GM12878 (cell line): Measurements from ENCODE around the gene NFILZ. TPM values are rescaled to one million over a fixed set of nuclear protein-coding genes. Genes with fewer than 3 reads are reported as not detected.

Source experiments
- ATAC-seq: fragments of 200-7000 bp; cut with Tn5 transposase; 3 replicates; pipeline ENCODE4 v1.9.1; 2020; ENCODE audit warnings: mild to moderate bottlenecking, moderate library complexity
- BruUV-seq: library from RNA; stranded (reverse); fragments of 400-500 nt; replicated peaks from 2 replicates; lab custom pipeline; 2021; lab: Mats Ljungman, UMichigan
- CTCF ChIA-PET: fragments of 300-600 bp; sonication (Branson Sonifier 250); formaldehyde crosslinking; extraction: SDS; loops from one replicate; lab custom pipeline; 2021; ENCODE audit warnings: inconsistent platforms; lab: Yijun Ruan, JAX
- POLR2A ChIA-PET: fragments of 350-600 bp; formaldehyde crosslinking; extraction: SDS; loops from one replicate; lab custom pipeline; 2021; ENCODE audit warnings: inconsistent platforms; lab: Charles Lee
- RAD21 ChIA-PET: fragments of 300-600 bp; sonication (Branson Sonifier 250); formaldehyde crosslinking; loops from one replicate; lab custom pipeline; 2023; ENCODE audit warnings: antibody characterized with exemption; ENCODE audit not compliant: unreplicated experiment; lab: Charles Lee
- SMC1A ChIA-PET: fragments of 300-600 bp; sonication (Branson Sonifier 250); formaldehyde crosslinking; loops from one replicate; lab custom pipeline; 2023; ENCODE audit not compliant: unreplicated experiment, uncharacterized antibody; lab: Charles Lee
- DNase-seq: peaks from one replicate; pipeline ENCODE4 v3.0.0-alpha.2; 2011; ENCODE audit warnings: low read depth, low spot score
- FAIRE-seq: peaks from 3 replicates; lab custom pipeline; 2011; peaks lifted over from hg19 to GRCh38; lab: Jason Lieb, UNC
- H2AFZ ChIP-seq: 2 replicates; pipeline ENCODE4 v1.6.0; 2011; ENCODE audit warnings: low read depth, low read length, control low read depth; ENCODE audit not compliant: control insufficient read depth
- H3K27ac ChIP-seq: 2 replicates; pipeline ENCODE4 v1.5.1; 2011; ENCODE audit warnings: control low read depth; ENCODE audit not compliant: control insufficient read depth, insufficient read depth
- H3K27me3 ChIP-seq, 2 experiments: replicated peaks in 1 of 2; 2 replicates each; pipeline versions ENCODE4 v1.6.0 to v1.6.1; 2011; ENCODE audit warnings: low read length in 1 of 2; ENCODE audit not compliant: control insufficient read depth in 2 of 2, insufficient read depth in 2 of 2
- H3K36me3 ChIP-seq, 2 experiments: 2 replicates each; pipeline ENCODE4 v1.5.1; 2011; ENCODE audit warnings: low read length in 1 of 2; ENCODE audit not compliant: control insufficient read depth in 2 of 2, insufficient read depth in 2 of 2
- H3K4me1 ChIP-seq: 2 replicates; pipeline ENCODE4 v1.6.1; 2011; ENCODE audit warnings: mild to moderate bottlenecking, low read length, moderate library complexity, mixed read lengths; ENCODE audit not compliant: control insufficient read depth, insufficient read depth
- H3K4me2 ChIP-seq: 2 replicates; pipeline ENCODE4 v1.6.0; 2011; ENCODE audit warnings: control low read depth; ENCODE audit not compliant: control insufficient read depth, insufficient read depth
- H3K4me3 ChIP-seq: fragments of 200-600 bp; sonication (generic); 2 replicates; pipeline ENCODE4 v1.5.1; 2016
- H3K79me2 ChIP-seq: 2 replicates; pipeline ENCODE4 v1.6.0; 2011; ENCODE audit warnings: low read length; ENCODE audit not compliant: control insufficient read depth, insufficient read depth
- H3K9ac ChIP-seq: 2 replicates; pipeline ENCODE4 v1.8.0; 2011; ENCODE audit warnings: low read length, control low read depth, mixed read lengths; ENCODE audit not compliant: control insufficient read depth, insufficient read depth
- H3K9me3 ChIP-seq: replicated peaks from 3 replicates; pipeline ENCODE4 v1.5.1; 2011; ENCODE audit warnings: mild to moderate bottlenecking, low read length; ENCODE audit not compliant: control insufficient read depth, insufficient read depth
- H4K20me1 ChIP-seq: 2 replicates; pipeline ENCODE4 v1.6.0; 2011; ENCODE audit not compliant: control insufficient read depth, insufficient read depth
- BHLHE40 ChIP-seq, 2 experiments: fragments of 450-650 bp in 1 of 2; IDR thresholded peaks; 2 replicates each; pipeline ENCODE4 v1.6.1; 2011 to 2017; ENCODE audit warnings: low read depth in 2 of 2, borderline replicate concordance in 1 of 2, improper control_type of control experiment in 1 of 2, low read length in 1 of 2, mild to moderate bottlenecking in 1 of 2
- MEF2B ChIP-seq: fragments of 450-650 bp; IDR thresholded peaks from 2 replicates; pipeline ENCODE4 v1.6.1; 2018; ENCODE audit warnings: mild to moderate bottlenecking, moderate library complexity; ENCODE audit not compliant: partially characterized antibody, poor library complexity, severe bottlenecking
- PAX8 ChIP-seq: fragments of 450-650 bp; IDR thresholded peaks from 2 replicates; pipeline ENCODE4 v1.6.1; 2017; ENCODE audit warnings: mild to moderate bottlenecking, moderate library complexity
- RUNX3 ChIP-seq: IDR thresholded peaks from 2 replicates; pipeline ENCODE4 v1.6.1; 2012; ENCODE audit warnings: low read length, inconsistent platforms
- WGBS: methylation state at CpG from one replicate; pipeline ENCODE4 v1.1.6; 2016; ENCODE audit warnings: low lambda C conversion rate; ENCODE audit not compliant: insufficient replicate concordance, insufficient coverage; ENCODE audit errors: missing lambda C conversion rate; 5-methylcytosine and 5-hydroxymethylcytosine counted together
- in situ Hi-C: fragments of 300-500 bp; cut with MboI; formaldehyde crosslinking; loops from 9 replicates; pipeline ENCODE4 v1.14.3; 2018; ENCODE audit warnings: mixed read lengths
- intact Hi-C: fragments of 100-400 bp; cut with micrococcal nuclease; formaldehyde crosslinking; loops from one replicate; pipeline ENCODE4 v1.14.2; 2022; ENCODE audit not compliant: unreplicated experiment
- polyA plus RNA-seq, 11 experiments: library from polyadenylated mRNA; depleted of rRNA in 4 of 11; unstranded in 6 of 11; stranded (reverse) in 5 of 11; fragments of >200 nt; fragmentation: Nextera tagmentation in 4 of 11; fragmentation: Illumina TruSeq in 1 of 11; extraction: Ambion mirVana in 4 of 11; extraction: Trizol in 1 of 11; gene quantifications; 1 replicate in 1 of 11; 2 replicates in 10 of 11; pipeline versions ENCODE4 v1.2.1 to v1.2.3, GENCODE V29; 2011 to 2016; ENCODE audit warnings: inconsistent platforms in 2 of 11, missing spikeins in 2 of 11, low read depth in 1 of 11
- total RNA-seq, 4 experiments: library from RNA; depleted of rRNA in 3 of 4; stranded (reverse); fragments of >200 nt in 3 of 4; fragmentation: Illumina TruSeq in 1 of 4; extraction: Trizol in 1 of 4; gene quantifications; 2 replicates each; pipeline versions ENCODE4 v1.2.1 to v1.2.3, GENCODE V29; 2013 to 2021

NFILZ gene
- total and polyA plus RNA-seq, 10 of the 15 experiments (the other 5 are each of a cell fraction or from before 2014, with no cell fraction given) = not detected

DNA sequence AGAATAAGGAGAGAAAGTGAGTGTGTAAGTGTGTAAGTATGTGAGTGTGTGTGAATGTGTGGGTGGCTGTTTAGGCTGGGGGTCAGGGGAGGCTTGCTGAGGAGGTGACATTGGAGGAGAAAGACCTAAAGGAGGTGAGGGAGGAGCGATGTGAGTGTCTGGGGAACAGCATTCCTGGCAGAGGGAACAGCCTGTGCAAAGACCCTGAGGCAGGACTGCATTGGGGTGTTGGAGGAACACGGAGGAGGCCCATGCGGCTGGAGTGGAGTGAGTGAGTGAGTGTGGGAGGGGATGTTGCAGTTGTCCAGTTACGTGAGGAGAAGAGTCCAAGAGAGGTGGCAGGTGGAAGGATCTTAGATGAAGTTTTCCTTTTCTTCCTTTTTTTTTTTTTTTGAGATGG, 31.8 kb downstream of the NFILZ start:
- no peak for ATAC-seq
- H3K27me3 ChIP-seq = no peaks in the 10 kb centered on the region
- H3K4me2 ChIP-seq = no peak overlapping the region
- ChIA-PET CTCF (no interaction called here), POLR2A (no interaction called here), RAD21 (no interaction called here), SMC1A (no interaction called here)
- H3K9ac ChIP-seq = no peak overlapping the region
- WGBS = 41% methylated on average over 4 of the region's 4 CpGs
- H3K4me1 ChIP-seq = no peaks in the 10 kb centered on the region
- in situ Hi-C loops = no loop called here
- no peaks in the 10 kb centered on the region; the same call in 2 of the 3 replicates for H3K9me3 ChIP-seq
- no peak for FAIRE-seq
- H4K20me1 ChIP-seq = no peaks in the 10 kb centered on the region
- intact Hi-C loops = no loop called here
- no peak overlapping the region for H3K27ac ChIP-seq
- no peaks in the 10 kb centered on the region for H3K36me3 ChIP-seq
- no peaks in the 10 kb centered on the region for H3K79me2 ChIP-seq
- no peak overlapping the region for H2AFZ ChIP-seq
- TF ChIP-seq PAX8 (no peak), RUNX3 (no peak)
- no TSS peak for BruUV-seq
- DNase-seq = no peak
- no peak overlapping the region for H3K4me3 ChIP-seq

DNA sequence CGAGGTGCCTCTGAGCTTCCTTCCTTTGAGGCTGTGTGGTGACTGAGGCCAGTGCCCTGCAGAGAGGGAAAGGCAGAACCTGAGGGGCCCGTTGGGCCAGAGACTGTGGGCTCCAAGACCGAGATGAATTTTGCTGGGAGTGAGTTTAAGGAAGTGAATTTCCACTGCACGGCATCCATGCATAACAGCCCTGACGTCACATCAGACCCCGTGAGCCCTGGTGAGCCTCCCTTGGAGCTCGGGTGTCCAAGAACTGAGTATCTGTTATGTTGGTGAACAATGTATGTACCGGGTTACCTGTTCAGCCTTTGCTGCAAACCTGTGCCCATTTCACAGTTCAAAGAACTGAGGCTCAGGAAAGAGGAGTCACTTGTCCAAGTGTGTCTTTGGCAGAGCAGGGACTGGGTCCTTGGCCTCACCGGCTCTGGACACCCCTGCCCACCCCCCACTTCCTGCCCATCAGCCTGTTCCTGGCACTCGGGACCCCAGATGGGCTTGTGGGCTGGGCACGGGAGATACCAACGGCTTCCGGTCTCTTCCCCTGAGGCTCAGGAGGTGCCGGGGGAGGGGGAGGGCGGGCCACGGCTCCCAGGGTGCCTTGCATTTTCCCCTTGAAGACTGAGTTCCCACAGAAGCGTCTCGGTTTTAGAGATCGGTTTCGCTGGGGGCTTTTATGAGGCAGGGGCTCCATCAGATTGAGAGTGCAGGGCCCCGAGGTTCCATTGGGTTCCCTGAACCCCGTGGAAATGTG, 33.7 kb downstream of the NFILZ start:
- intact Hi-C loops (no loop called here), in situ Hi-C loops (no loop called here)

More for the DNA sequence above, 33.7 kb downstream of the NFILZ start:
- Histone ChIP-seq H3K4me2 (no peak overlapping the region), H3K36me3 (no peaks in the 10 kb centered on the region), H2AFZ (no peak overlapping the region), H3K79me2 (no peaks in the 10 kb centered on the region), H3K4me3 (no peak overlapping the region), H3K9me3 (no peaks in the 10 kb centered on the region; the same call in 2 of the 3 replicates), H3K4me1 (no peaks in the 10 kb centered on the region), H3K27ac (no peak overlapping the region), H3K9ac (no peak overlapping the region), H3K27me3 (no peaks in the 10 kb centered on the region), H4K20me1 (no peaks in the 10 kb centered on the region)
- 4% methylated on average over 18 of the region's 22 CpGs for WGBS
- TF ChIP-seq RUNX3 (no peak), BHLHE40 (IDR thresholded peaks at IDR 0.05; ENCODE audit: borderline replicate concordance in 1 of 2, low read depth in 2 of 2, low read length in 1 of 2) (peak in 1 of 2 experiments; percentile 27; a peak in 1 of 4 replicates), MEF2B (peak; percentile 39)
- BruUV-seq = no TSS peak
- ATAC-seq = no peak
- DNase-seq = no peak
- CTCF ChIA-PET = interaction anchor here (2.0 kb wide), 1 partner anchor 30 kb away, joined by 9 read pairs; no protein-coding TSS in a partner anchor
- SMC1A ChIA-PET = interaction anchor here (1.3 kb wide), 1 partner anchor 9 kb away, joined by 4 read pairs; no protein-coding TSS in a partner anchor
- POLR2A ChIA-PET = no interaction called here
- no peak for FAIRE-seq
- RAD21 ChIA-PET = no interaction called here
